Loucy (cell line): Measurements from ENCODE around the gene SHB.

Source experiments
- H2AFZ ChIP-seq: fragments of 200-600 bp; sonication (generic); 2 replicates; pipeline ENCODE4 v1.6.0; 2016; ENCODE audit warnings: antibody characterized with exemption, mild to moderate bottlenecking, low read length, moderate library complexity
- H3F3A ChIP-seq: fragments of 200-600 bp; 2 replicates; pipeline ENCODE4 v1.6.0; 2016; ENCODE audit warnings: antibody characterized with exemption, low read depth, mild to moderate bottlenecking
- H3K27me3 ChIP-seq: fragments of 200-600 bp; sonication (generic); 2 replicates; pipeline ENCODE4 v1.6.1; 2014; ENCODE audit warnings: low read length, mild to moderate bottlenecking; ENCODE audit not compliant: insufficient read depth, poor library complexity, severe bottlenecking
- H3K36me3 ChIP-seq: fragments of 200-600 bp; sonication (generic); 2 replicates; pipeline ENCODE4 v1.6.1; 2016; ENCODE audit warnings: low read length; ENCODE audit not compliant: insufficient read depth
- H3K4me1 ChIP-seq: fragments of 200-600 bp; sonication (generic); 2 replicates; pipeline ENCODE4 v1.5.1; 2014; ENCODE audit warnings: low read length, mild to moderate bottlenecking; ENCODE audit not compliant: insufficient read depth, poor library complexity, severe bottlenecking
- H3K4me2 ChIP-seq: fragments of 200-600 bp; sonication (generic); 2 replicates; pipeline ENCODE4 v1.6.0; 2014; ENCODE audit warnings: antibody characterized with exemption, low read length, low read depth, mild to moderate bottlenecking; ENCODE audit not compliant: poor library complexity, severe bottlenecking
- H3K4me3 ChIP-seq: fragments of 200-600 bp; sonication (generic); 2 replicates; pipeline ENCODE4 v1.5.1; 2014; ENCODE audit warnings: low read length, mild to moderate bottlenecking, mixed read lengths; ENCODE audit not compliant: poor library complexity, severe bottlenecking
- H3K79me2 ChIP-seq: fragments of 200-600 bp; sonication (generic); 2 replicates; pipeline ENCODE4 v1.6.1; 2014; ENCODE audit warnings: low read length; ENCODE audit not compliant: insufficient read depth
- H3K9ac ChIP-seq: fragments of 200-600 bp; sonication (generic); 2 replicates; pipeline ENCODE4 v1.6.0; 2014; ENCODE audit warnings: mild to moderate bottlenecking, low read depth, low read length, moderate library complexity; ENCODE audit not compliant: poor library complexity, severe bottlenecking
- H3K9me2 ChIP-seq: fragments of 200-600 bp; sonication (generic); replicated peaks from 2 replicates; pipeline ENCODE4 v1.6.1; 2016; ENCODE audit warnings: low read depth, low read length, mixed read lengths
- H3K9me3 ChIP-seq: fragments of 200-600 bp; sonication (generic); 2 replicates; pipeline ENCODE4 v1.6.1; 2014; ENCODE audit warnings: mild to moderate bottlenecking, antibody characterized with exemption, low read length, low read depth; ENCODE audit not compliant: insufficient read depth
- H4K20me1 ChIP-seq: fragments of 200-600 bp; sonication (generic); 2 replicates; pipeline ENCODE4 v1.6.0; 2014; ENCODE audit warnings: antibody characterized with exemption, low read length, mild to moderate bottlenecking; ENCODE audit not compliant: insufficient read depth, poor library complexity, severe bottlenecking
- EZH2phosphoT487 ChIP-seq: fragments of 200-600 bp; IDR thresholded peaks from 2 replicates; pipeline ENCODE4 v1.6.1; 2018; ENCODE audit warnings: antibody characterized with exemption, mild to moderate bottlenecking, moderate library complexity, borderline replicate concordance
- TF ChIP-seq, protein P1 (sequence below): fragments of 200-600 bp; sonication (generic); conservative IDR thresholded peaks from 2 replicates; pipeline ENCODE4 v1.5.1; 2014; ENCODE audit warnings: mild to moderate bottlenecking, antibody characterized with exemption, low read length

Gene SHB

DNA sequence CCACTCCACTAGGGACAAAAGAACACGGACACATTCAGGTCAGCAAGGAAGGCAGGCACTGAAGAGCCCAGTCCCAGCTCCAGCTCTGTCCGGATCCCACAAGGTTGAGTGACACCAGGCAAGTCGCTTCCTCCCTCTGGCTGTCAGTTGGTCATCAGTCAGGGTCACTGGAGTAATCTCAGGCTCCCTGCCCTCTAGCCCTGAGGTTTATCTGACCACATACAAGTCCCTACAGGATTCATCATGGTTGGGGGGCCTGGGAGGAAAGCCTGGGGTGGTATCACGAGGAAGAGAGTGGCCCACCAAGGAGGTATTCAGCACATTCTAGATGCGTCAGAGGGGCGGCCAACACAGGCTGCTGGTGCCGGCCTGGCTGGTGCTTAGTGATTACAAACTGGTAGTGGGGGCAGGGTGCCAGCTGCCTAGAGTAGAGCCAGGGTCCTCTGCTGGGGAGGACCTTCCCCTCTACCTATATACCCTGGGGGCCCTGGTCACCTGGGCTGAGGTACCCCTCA is 81.5 kb downstream of the SHB start:
- TF ChIP-seq, protein P1, sequence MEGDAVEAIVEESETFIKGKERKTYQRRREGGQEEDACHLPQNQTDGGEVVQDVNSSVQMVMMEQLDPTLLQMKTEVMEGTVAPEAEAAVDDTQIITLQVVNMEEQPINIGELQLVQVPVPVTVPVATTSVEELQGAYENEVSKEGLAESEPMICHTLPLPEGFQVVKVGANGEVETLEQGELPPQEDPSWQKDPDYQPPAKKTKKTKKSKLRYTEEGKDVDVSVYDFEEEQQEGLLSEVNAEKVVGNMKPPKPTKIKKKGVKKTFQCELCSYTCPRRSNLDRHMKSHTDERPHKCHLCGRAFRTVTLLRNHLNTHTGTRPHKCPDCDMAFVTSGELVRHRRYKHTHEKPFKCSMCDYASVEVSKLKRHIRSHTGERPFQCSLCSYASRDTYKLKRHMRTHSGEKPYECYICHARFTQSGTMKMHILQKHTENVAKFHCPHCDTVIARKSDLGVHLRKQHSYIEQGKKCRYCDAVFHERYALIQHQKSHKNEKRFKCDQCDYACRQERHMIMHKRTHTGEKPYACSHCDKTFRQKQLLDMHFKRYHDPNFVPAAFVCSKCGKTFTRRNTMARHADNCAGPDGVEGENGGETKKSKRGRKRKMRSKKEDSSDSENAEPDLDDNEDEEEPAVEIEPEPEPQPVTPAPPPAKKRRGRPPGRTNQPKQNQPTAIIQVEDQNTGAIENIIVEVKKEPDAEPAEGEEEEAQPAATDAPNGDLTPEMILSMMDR, result no peak
- no peak for TF ChIP-seq EZH2phosphoT487
- Histone ChIP-seq H3K9ac (no peak overlapping the region), H4K20me1 (no peaks in the 10 kb centered on the region)

DNA sequence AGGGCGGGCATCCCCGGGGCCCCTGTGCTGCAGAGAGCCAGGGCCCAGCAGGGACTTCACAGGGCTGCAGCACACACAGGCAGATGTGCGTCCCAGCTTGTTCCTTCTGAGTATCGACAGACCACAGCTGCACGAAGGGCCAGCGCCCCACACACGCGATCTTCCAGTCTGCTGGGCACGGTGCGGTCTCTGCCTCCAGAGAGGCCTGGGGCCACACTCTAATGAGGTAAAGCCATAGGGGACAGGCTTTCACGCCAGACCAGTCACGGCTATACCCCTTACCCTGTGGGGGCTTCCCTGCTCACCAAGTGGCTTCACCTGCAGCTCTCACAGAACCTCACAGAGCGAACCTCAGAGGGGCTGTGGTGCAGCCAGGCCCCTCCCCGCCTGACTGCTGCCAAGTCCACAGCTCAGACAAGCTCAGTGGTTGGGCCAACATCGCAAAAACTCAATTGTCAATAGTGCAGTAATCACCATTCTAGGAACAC is 82.2 kb downstream of the SHB start:
- Histone ChIP-seq H3K9me3 (no peaks in the 10 kb centered on the region), H2AFZ (no peak overlapping the region), H3K9ac (no peak overlapping the region), H3K36me3 (no peaks in the 10 kb centered on the region), H3K27me3 (no peaks in the 10 kb centered on the region), H4K20me1 (no peaks in the 10 kb centered on the region), H3F3A (no peaks in the 10 kb centered on the region), H3K4me2 (no peak overlapping the region), H3K4me3 (no peak overlapping the region), H3K4me1 (no peaks in the 10 kb centered on the region), H3K9me2 (no peaks in the 10 kb centered on the region), H3K79me2 (no peaks in the 10 kb centered on the region)
- TF ChIP-seq, protein P1, result no peak
- no peak for TF ChIP-seq EZH2phosphoT487

More for the DNA sequence above, 81.5 kb downstream of the SHB start:
- no peaks in the 10 kb centered on the region for H3K27me3 ChIP-seq
- no peaks in the 10 kb centered on the region for H3K79me2 ChIP-seq
- no peak overlapping the region for H3K4me3 ChIP-seq
- H3F3A ChIP-seq, result no peaks in the 10 kb centered on the region
- no peaks in the 10 kb centered on the region for H3K9me2 ChIP-seq
- H2AFZ ChIP-seq, result no peak overlapping the region
- H3K36me3 ChIP-seq, result no peaks in the 10 kb centered on the region
- H3K9me3 ChIP-seq, result no peaks in the 10 kb centered on the region
- H3K4me2 ChIP-seq, result no peak overlapping the region
- H3K4me1 ChIP-seq, result no peaks in the 10 kb centered on the region

DNA sequence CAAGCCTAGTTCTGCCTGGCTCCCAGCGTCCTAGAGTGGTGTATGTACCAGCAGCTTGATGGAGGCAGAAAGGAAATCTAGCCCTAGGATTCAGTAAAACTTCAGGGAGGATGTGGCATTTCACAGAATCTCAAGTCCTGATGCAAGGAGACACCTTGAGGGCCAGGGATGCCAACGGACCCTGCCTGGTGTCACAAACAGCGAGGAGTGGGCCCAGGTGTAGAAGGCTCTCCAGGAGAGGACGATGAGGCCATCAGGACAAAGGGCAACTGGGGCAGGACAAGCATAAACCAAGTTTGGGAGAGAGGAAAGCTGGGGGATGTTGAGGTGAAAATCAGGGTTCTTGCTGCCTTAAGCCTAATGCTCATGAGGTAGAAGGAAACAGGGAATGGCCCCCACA is 83.0 kb downstream of the SHB start:
- H3K4me2 ChIP-seq, result no peak overlapping the region
- no peaks in the 10 kb centered on the region for H3K36me3 ChIP-seq
- TF ChIP-seq, protein P1, result no peak
- TF ChIP-seq EZH2phosphoT487, result no peak
- no peaks in the 10 kb centered on the region for H3K4me1 ChIP-seq
- no peak overlapping the region for H2AFZ ChIP-seq
- no peak overlapping the region for H3K4me3 ChIP-seq
- H3K9ac ChIP-seq, result no peak overlapping the region
- no peaks in the 10 kb centered on the region for H3K79me2 ChIP-seq
- no peaks in the 10 kb centered on the region for H3K9me2 ChIP-seq
- H3F3A ChIP-seq, result no peaks in the 10 kb centered on the region
- no peaks in the 10 kb centered on the region for H3K9me3 ChIP-seq
- no peaks in the 10 kb centered on the region for H3K27me3 ChIP-seq
- no peaks in the 10 kb centered on the region for H4K20me1 ChIP-seq
